ENCODE data around the gene EPG5. TPM values are rescaled to one million over a fixed set of nuclear protein-coding genes. Genes with fewer than 3 reads are reported as not detected.
"Not testable (repeated sequence)": the region's sequence is repeated elsewhere in the genome, so short reads cannot be mapped to it uniquely, and the experiment has no call there.

EPG5 gene
- total and polyA plus RNA-seq, 10 donors: 4.6 to 67.9 (median 48.5) TPM

DNA sequence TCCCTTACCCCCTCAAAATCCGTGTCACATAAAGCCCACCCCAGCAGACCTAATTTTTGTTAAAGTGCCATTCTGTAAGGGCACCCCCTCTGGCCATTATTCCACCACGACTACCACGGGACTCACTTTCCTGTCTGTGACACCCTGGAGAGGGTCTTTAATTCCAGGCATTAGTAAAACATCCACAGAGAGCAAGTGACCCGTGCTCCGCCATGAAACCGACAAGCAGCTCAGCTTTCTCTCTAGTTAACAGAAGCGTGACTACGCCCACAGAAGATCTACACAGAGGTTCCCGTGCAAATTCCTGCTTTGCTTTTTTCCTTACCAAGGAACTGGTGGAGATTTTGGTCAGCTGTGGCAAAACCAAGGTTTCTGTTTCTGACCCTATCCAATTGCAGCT is 137.3 kb downstream of the EPG5 start:
- H3K27ac ChIP-seq: peak overlapping the region in 4 of 8 donors; percentile 17 to 74 (median 70)
- WGBS, 5 donors: 65 to 78% (median 74%) methylated on average over 9 of the region's 9 CpGs
- intact Hi-C loops (cut with DNase I; ENCODE audit: low total_unique reads): no loop called here
- H3K9me3 ChIP-seq: no peaks in the 10 kb centered on the region
- H3K36me3 ChIP-seq: no peaks in the 10 kb centered on the region
- H3K4me1 ChIP-seq: peaks cover 16 to 53% (median 31%) of the 10 kb centered on the region in 6 donors
- no peak for DNase-seq
- H3K4me3 ChIP-seq: no peak overlapping the region
- no peak for TF ChIP-seq POLR2AphosphoS5 (IDR thresholded peaks at IDR 0.05)
- no peak for TF ChIP-seq POLR2A (IDR thresholded peaks at IDR 0.05)
- TF ChIP-seq, protein P1, sequence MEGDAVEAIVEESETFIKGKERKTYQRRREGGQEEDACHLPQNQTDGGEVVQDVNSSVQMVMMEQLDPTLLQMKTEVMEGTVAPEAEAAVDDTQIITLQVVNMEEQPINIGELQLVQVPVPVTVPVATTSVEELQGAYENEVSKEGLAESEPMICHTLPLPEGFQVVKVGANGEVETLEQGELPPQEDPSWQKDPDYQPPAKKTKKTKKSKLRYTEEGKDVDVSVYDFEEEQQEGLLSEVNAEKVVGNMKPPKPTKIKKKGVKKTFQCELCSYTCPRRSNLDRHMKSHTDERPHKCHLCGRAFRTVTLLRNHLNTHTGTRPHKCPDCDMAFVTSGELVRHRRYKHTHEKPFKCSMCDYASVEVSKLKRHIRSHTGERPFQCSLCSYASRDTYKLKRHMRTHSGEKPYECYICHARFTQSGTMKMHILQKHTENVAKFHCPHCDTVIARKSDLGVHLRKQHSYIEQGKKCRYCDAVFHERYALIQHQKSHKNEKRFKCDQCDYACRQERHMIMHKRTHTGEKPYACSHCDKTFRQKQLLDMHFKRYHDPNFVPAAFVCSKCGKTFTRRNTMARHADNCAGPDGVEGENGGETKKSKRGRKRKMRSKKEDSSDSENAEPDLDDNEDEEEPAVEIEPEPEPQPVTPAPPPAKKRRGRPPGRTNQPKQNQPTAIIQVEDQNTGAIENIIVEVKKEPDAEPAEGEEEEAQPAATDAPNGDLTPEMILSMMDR (IDR thresholded peaks at IDR 0.05 in 8 of 11, conservative IDR thresholded peaks at IDR 0.05 in 3 of 11): no peak
- peaks cover 0 to 11% (median 0%) of the 10 kb centered on the region in 7 donors for H3K27me3 ChIP-seq (replicated peaks in 1 of 7)

DNA sequence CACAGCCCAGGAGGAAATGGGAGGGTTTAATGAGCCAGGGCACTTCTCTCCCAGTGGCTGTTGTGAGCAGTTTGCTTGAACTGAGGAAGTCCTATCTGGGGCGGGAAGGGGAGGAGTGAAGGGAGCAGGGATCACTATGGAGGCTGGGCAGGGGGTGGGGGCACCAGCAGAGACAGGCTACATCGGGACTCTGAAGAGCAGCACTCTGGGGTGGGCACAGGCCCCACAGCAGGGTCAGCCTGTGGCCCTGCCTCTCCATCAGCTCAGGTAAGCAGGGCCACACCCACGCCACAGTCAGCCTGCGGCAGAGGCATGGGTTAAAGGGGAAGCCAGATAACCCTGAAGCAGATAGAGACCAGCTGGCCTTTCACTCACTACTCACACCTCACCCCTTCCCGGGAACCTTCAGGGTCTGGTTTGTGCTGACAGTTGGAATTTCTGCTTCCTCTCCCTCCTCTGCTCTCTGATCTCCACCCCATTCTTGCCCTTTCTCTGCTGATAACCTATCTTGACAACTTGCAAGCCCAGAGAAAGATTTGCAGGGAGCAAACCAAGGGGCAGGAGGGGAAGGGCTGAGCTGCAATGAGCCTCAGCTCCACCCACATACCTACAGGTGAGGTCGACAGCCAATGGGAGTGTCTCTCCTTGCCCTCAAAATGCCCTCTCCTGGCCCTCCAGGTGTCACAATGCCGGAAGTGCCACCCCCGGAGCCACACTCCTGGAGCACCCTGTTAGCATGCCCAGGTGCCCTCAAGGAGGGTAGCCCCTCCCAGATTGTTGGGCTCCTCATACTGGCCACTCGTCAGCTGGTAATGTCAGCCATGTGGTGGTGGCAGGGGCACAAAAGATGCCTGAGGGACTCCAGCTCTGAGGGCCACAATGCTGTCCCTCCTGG is 138.0 kb downstream of the EPG5 start:
- H3K4me3 ChIP-seq: peak overlapping the region in 4 of 8 donors; percentile 11 to 54 (median 14)
- 23 to 49% (median 43%) methylated on average over 7 to 9 of the region's 9 CpGs for WGBS, 5 donors
- peak; percentile 77 for DNase-seq

DNA sequence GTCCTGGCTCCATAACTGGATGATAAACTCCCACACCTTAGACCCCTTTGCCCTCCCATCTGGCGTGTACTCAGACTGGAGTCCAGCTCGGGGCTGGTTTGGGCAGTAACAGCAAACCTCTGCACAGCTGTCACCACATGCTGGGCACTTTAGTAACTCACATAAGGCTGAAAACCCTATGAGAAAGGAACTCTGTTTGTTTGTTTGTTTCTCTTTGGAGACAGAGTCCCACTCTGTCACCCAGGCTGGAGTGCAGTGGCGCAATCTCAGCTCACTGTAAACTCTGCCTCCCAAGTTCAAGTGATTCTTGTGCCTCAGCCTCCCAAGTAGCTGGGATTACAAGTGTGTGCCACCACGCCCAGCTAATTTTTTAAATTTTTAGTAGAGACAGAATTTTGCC is 140.4 kb downstream of the EPG5 start:
- H3K4me3 ChIP-seq; intact Hi-C loops (cut with DNase I; ENCODE audit: low total_unique reads); H3K36me3 ChIP-seq; H3K27ac ChIP-seq; H3K9me3 ChIP-seq; DNase-seq; H3K27me3 ChIP-seq (replicated peaks in 1 of 7): not testable (repeated sequence)
- WGBS, 5 donors: 87 to 95% (median 91%) methylated on average over 4 of the region's 4 CpGs
- H3K4me1 ChIP-seq: peaks cover 16 to 48% (median 31%) of the 10 kb centered on the region in 6 donors

More for the DNA sequence above, 138.0 kb downstream of the EPG5 start:
- H3K9me3 ChIP-seq: no peaks in the 10 kb centered on the region
- peaks cover 0 to 9% (median 0%) of the 10 kb centered on the region in 7 donors for H3K27me3 ChIP-seq (replicated peaks in 1 of 7)
- H3K27ac ChIP-seq: peak overlapping the region in 6 of 8 donors; percentile 1 to 75 (median 70)
- peaks cover 16 to 48% (median 31%) of the 10 kb centered on the region in 6 donors for H3K4me1 ChIP-seq
- no peaks in the 10 kb centered on the region for H3K36me3 ChIP-seq
- intact Hi-C loops (cut with DNase I; ENCODE audit: low total_unique reads): no loop called here
- TF ChIP-seq POLR2AphosphoS5 (IDR thresholded peaks at IDR 0.05) (peak in 2 of 3 donors; percentile 30 to 56), POLR2A (IDR thresholded peaks at IDR 0.05) (no peak)

DNA sequence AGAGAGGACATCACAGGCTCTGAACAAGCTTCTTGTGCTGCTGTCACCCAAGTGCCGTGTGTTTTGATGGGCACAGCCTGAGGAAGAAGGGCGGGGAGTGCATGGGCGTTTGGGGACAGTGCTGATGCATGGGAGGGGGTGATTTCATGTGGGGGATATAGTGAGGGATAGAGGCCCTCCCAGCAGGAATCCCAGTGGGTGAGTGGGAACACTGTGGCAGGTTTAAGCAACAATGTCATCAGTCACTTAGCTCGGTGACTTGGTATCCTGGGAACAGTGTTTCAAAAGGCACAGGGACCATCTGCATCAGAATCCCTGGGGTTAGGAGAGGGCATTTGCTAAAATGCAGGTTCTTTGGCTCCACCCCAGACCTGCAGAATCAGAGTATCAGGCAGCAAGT is 141.0 kb downstream of the EPG5 start:
- intact Hi-C loops (cut with DNase I; ENCODE audit: low total_unique reads): no loop called here
- Histone ChIP-seq H3K9me3 (peaks cover 0 to 3% (median 0%) of the 10 kb centered on the region in 8 donors), H3K27me3 (replicated peaks in 1 of 7) (no peaks in the 10 kb centered on the region), H3K36me3 (no peaks in the 10 kb centered on the region), H3K4me1 (peaks cover 16 to 48% (median 31%) of the 10 kb centered on the region in 6 donors), H3K27ac (no peak overlapping the region), H3K4me3 (no peak overlapping the region)
- DNase-seq: no peak
- 71 to 84% (median 76%) methylated on average over 4 of the region's 4 CpGs for WGBS, 5 donors
- TF ChIP-seq, protein P1 (IDR thresholded peaks at IDR 0.05 in 8 of 11, conservative IDR thresholded peaks at IDR 0.05 in 3 of 11): no peak
- TF ChIP-seq POLR2A (IDR thresholded peaks at IDR 0.05): no peak
- no peak for TF ChIP-seq POLR2AphosphoS5 (IDR thresholded peaks at IDR 0.05)

Data from spleen (tissue), 11 donors.